Measurements from ENCODE around the gene MAVS.

GRCh38 chr20:3857405-3857804, 10.8 kb downstream of the MAVS start:
- TF ChIP-seq TAF1 (IDR thresholded peaks at IDR 0.05; ENCODE audit: borderline replicate concordance, insufficient read depth, low read length) (no peak), POLR2AphosphoS5 (IDR thresholded peaks at IDR 0.05; ENCODE audit: low read depth, low read length) (no peak), REST (IDR thresholded peaks at IDR 0.05; ENCODE audit: insufficient read depth in 1 of 2, low read depth in 2 of 2, low read length in 2 of 2) (no peak)
